GM21619 (cell line): Measurements from ENCODE around the gene DIS3L2.
"Not testable (repeated sequence)": the region's sequence is repeated elsewhere in the genome, so short reads cannot be mapped to it uniquely, and the experiment has no call there.

Experiments
- ATAC-seq: cut with Tn5 transposase; IDR thresholded peaks from one replicate; pipeline ENCODE4 v1.9.1; 2021; ENCODE audit not compliant: unreplicated experiment

Gene DIS3L2

GRCh38 chr2:232381204-232382031 is 419.9 kb downstream of the DIS3L2 start:
- ATAC-seq = not testable (repeated sequence)

- ATAC-seq = no peak
These were observed 421.1 kb downstream of the DIS3L2 start for GRCh38 chr2:232382331-232383225.

GRCh38 chr2:232384466-232384865 is 423.0 kb downstream of the DIS3L2 start:
- no peak for ATAC-seq

- not testable (repeated sequence) for ATAC-seq
These were observed 423.5 kb downstream of the DIS3L2 start for GRCh38 chr2:232385058-232385457.

GRCh38 chr2:232385660-232386489 is 424.4 kb downstream of the DIS3L2 start:
- no peak for ATAC-seq

GRCh38 chr2:232386490-232386739 is 424.9 kb downstream of the DIS3L2 start:
- ATAC-seq = no peak
